ENCODE data around the gene SPARC.

Gene SPARC

DNA sequence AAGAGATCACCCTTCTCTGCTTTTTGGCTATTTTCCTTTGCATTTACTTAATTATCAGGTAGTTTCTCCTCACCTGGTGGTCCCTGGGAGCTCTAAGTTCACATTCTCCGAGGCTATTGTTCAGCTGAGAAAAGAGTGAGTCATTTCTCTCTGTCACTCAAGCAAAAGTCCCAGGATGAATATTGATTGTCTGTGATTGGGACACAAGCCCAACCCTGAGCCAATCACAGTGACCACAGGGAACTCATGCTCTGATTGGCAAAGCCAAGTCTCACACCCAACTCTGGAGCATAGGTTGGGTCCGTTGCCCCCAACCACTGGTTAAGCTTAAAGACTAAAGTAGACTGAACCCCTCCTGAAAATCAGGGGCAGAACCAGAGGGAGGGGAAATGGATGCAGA is 67.8 kb downstream of the SPARC start:
- no peak for DNase-seq

DNA sequence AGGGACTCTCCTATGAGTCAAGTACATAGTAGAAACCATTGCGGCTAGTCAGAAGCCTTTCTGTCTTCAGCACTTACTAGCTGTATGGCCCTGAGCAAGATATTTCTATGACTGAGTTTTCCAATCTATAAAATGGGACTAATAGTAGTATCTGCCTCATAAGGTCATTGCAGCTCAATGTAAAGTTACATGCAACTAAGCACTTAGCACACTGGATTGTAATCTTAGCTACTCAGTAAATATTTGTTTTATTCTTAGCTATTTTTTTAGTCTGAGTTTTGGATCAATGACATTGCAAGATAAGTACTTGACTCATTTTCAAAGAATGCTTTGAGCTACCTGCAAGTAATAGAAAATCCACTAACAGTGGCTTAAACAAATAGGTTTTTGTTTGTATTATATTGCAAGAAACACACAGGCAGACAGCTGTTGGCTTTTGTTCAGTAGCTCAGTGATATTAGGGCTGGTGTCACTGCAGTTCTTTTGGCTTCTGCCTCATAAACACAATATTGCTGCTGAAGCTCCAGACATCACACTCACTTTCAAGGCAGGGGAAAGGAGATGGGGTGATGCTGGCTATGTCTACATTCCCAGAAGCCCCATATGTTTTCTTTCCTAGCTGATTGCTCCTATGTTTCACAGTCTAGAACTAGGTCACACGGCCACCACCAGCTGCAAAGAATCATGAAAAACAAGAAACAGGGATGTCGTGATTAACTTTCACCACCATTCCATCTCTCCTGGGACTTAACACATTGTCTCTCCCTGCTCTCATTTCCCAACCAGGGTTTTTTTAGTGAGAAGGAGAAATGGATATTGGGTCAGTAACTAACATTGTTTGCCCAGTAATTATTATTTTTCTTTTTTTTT is 68.6 kb downstream of the SPARC start:
- no peak for DNase-seq

DNA sequence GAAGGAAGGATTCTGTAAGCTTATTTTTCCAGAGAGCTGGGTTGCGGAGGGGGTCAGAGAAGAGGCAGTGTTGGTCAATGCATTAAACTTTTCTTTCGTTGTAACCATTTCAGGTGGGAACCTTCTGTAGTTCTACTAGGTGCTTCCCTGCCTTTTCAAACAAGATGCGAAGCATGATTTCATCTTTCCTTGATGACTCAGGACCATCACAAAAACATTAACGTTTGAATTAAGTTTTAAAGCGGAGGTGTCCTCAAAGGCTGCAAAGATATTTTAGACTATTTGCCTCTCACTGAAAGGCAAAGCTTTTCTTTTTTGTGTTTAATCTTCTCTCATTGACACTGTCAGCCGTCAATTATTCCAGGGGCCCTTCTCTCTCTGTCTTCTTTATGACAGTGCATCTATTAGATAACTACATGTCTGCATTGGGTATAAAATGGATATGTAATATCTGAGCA is 69.3 kb downstream of the SPARC start:
- DNase-seq = no peak

DNA sequence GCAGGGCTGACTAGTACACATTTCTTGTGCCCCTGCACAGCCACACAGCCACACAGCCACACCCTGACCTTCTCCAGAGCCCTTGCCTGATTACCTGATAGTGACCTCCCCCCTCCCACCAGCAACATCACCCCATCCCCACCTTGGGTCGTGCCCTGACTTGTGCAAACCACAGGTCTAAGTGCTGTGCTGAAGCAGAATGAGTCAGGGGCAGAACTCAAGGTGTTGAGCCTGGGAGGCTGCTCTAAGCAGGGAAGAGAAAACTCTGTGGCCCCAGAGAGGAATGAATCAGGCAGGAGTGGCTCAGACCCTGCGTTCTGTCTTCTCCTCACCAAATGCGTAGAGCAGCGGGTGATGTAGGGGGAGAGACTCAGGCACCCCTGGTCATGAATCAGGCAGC is 71.3 kb downstream of the SPARC start:
- DNase-seq = no peak

DNA sequence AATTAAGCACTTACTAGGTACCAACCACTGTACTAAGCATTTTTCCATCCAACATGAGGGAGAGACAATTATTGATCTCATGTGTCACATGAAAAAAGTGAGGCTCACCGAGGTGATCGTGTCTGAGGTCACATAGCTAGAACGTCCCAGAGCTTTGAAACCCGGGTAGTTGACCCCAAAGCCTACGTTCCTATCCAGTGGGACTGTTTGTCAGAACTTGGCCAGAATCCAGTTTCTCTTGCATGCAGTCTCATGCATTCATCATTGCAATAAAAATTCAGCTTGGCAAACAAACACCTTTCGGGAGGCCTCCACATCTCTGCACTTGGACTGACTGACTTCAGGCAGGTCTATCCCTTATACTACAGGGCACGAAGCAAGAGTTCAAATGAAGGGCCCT is 72.2 kb downstream of the SPARC start:
- no peak for DNase-seq

DNA sequence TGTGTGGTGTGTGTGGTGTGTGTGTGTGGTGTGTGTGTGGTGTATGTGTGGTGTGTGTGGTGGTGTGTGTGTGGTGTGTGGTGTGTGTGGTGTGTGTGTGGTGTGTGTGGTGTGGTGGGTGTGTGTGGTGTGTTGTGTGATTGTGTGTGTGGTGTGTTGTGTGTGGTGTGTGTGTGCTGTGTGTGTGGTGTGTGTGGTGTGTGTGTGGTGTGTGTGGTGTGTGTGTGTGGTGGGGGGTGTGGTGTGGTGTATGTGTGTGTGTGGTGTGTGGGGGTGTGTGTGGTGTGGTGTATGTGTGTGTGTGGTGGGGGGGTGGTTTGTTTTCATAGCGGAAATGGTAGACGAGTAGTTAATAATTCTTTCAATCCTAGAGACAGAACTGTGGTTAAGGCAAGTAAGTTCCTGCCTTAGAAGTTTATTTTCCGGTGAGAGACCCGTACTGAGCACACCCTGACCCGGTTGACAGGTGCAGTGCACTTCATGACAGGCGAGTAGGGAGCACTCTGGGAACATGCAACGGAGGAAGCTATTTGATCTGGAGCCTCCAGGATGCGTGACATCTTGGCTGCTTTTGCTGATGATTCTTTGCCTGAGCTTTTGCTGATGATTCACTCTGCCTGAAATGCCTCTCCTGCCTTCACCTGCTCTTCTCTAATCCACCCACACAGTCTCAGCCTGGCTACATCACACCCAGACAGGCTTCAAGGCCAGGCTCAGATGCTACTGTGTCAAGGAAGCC is 73.9 kb downstream of the SPARC start:
- no peak for DNase-seq

DNA sequence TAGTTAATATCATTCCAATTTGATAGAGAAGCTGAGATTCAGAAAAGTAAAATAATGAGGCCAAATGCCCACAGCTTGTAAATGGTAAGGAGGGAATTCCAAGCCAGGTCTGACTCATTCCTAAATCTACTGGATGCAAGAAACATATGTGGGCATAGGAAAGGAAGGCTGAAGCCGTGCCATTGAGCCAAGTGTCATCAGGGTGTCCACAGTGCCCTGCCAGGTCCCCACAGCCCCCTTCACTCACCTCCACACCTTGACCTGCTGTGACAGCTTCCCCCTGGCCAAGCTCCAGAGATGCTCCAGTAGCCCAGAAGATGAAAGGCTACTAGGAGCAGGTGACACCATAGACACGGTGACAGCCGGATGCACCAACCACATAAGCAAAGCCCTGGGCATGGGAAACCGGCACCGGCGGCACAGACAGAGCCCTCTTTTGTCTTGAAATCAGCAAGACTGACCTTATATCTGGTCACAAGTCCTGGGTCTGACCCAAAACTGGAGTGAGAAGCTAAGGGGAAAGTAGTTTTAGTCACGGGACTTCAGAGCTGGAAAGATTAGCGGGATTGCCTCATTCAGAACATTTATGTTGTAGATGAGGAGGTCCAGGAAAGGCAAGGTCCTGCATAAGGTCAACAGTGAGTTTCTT is 75.5 kb downstream of the SPARC start:
- DNase-seq = no peak
